Measurements from ENCODE around the gene MINDY4B.

DNA sequence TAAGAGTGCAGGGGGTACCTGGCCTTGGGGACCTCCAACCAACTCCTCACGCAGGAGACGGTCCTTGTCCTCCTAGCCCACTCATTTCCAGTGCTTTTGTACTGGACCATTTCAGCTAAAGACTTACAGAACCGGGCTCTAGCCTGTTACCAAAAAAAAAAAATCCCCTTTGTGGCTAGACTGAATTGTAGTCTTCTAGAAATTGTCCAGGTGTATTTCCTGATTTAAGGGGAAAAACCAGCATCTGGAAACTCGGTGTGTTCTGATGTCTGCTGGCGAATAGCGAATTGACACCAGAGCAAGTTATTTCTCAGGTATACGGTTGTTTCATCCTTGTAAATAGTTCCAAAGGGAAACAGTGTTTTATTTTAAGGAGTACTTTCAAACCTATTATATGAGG is 21.1 kb upstream of the MINDY4B start:
- TF ChIP-seq, protein P1, sequence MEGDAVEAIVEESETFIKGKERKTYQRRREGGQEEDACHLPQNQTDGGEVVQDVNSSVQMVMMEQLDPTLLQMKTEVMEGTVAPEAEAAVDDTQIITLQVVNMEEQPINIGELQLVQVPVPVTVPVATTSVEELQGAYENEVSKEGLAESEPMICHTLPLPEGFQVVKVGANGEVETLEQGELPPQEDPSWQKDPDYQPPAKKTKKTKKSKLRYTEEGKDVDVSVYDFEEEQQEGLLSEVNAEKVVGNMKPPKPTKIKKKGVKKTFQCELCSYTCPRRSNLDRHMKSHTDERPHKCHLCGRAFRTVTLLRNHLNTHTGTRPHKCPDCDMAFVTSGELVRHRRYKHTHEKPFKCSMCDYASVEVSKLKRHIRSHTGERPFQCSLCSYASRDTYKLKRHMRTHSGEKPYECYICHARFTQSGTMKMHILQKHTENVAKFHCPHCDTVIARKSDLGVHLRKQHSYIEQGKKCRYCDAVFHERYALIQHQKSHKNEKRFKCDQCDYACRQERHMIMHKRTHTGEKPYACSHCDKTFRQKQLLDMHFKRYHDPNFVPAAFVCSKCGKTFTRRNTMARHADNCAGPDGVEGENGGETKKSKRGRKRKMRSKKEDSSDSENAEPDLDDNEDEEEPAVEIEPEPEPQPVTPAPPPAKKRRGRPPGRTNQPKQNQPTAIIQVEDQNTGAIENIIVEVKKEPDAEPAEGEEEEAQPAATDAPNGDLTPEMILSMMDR (optimal IDR thresholded peaks at IDR 0.05 in 1 of 3, IDR thresholded peaks at IDR 0.05 in 1 of 3, conservative IDR thresholded peaks at IDR 0.05 in 1 of 3; ENCODE audit: extremely low read depth in 1 of 3, insufficient read depth in 2 of 3, low read length in 3 of 3) = no peak
- no peak for TF ChIP-seq EZH2 (IDR thresholded peaks at IDR 0.05; ENCODE audit: low read length)
